Colonic mucosa (tissue), 4 donors: Measurements from ENCODE around the gene CCNY. TPM values are rescaled to one million over a fixed set of nuclear protein-coding genes. Genes with fewer than 3 reads are reported as not detected.
"Not testable (repeated sequence)": the region's sequence is repeated elsewhere in the genome, so short reads cannot be mapped to it uniquely, and the experiment has no call there.

Experiments
- DNase-seq: peaks from one replicate; pipeline ENCODE4 v3.0.0-alpha.2; 2020
- H3K27ac ChIP-seq: fragments of 200-600 bp; one replicate; pipeline ENCODE4 v1.8.0; 2021
- H3K27me3 ChIP-seq: fragments of 200-600 bp; one replicate; pipeline ENCODE4 v1.8.0; 2021
- H3K36me3 ChIP-seq: fragments of 200-600 bp; one replicate; pipeline ENCODE4 v1.8.0; 2021
- H3K4me1 ChIP-seq: fragments of 200-600 bp; one replicate; pipeline ENCODE4 v1.8.0; 2021; ENCODE audit warnings: mild to moderate bottlenecking
- H3K4me3 ChIP-seq: fragments of 200-600 bp; one replicate; pipeline ENCODE4 v1.8.0; 2021
- H3K9ac ChIP-seq, 2 donors: one replicate each; pipeline ENCODE4 v1.7.0; 2013; ENCODE audit warnings: control low read depth in 2 of 2, low read depth in 2 of 2, low read length in 2 of 2
- H3K9me3 ChIP-seq: fragments of 200-600 bp; one replicate; pipeline ENCODE4 v1.8.0; 2021
- CTCF ChIP-seq: fragments of 200-600 bp; IDR thresholded peaks from one replicate; pipeline ENCODE4 v1.8.0; 2022; ENCODE audit warnings: antibody characterized with exemption, mild to moderate bottlenecking
- intact Hi-C: fragments of 100-400 bp; cut with DNase I; formaldehyde crosslinking; loops from one replicate; pipeline ENCODE4 v1.14.1; 2022
- total RNA-seq, 2 donors: library from RNA; stranded (reverse); fragmentation: NEBNext Ultra II Directional in 1 of 2; extraction: Animal tissue kit (Norgen Biotek cat#: 25700) in 1 of 2; gene quantifications; one replicate each; pipeline ENCODE4 v1.2.1, GENCODE V29; 2021
- donor health status: healthy.
- donor health status: DM: no; HTN: no; CAD: no.
- donor health status: DM: no; HTN: no; CAD: no.

The CCNY gene
- total RNA-seq, 2 donors from 2014 or later: 43.5 to 68.6 TPM

- no peak for TF ChIP-seq CTCF
- Histone ChIP-seq H3K36me3 (no peaks in the 10 kb centered on the region), H3K9ac (no peak overlapping the region), H3K27ac (no peak overlapping the region), H3K9me3 (no peaks in the 10 kb centered on the region), H3K27me3 (no peaks in the 10 kb centered on the region), H3K4me1 (no peaks in the 10 kb centered on the region), H3K4me3 (no peak overlapping the region)
- no peak for DNase-seq
- intact Hi-C loops: no loop called here
Observed at GRCh38 chr10:35352097-35352496, 15.8 kb downstream of the CCNY start.

GRCh38 chr10:35352512-35352911 is 16.2 kb downstream of the CCNY start:
- H3K9ac ChIP-seq: no peak overlapping the region
- no peak overlapping the region for H3K4me3 ChIP-seq
- H3K27me3 ChIP-seq: no peaks in the 10 kb centered on the region
- DNase-seq: no peak
- H3K27ac ChIP-seq: no peak overlapping the region
- no peak for TF ChIP-seq CTCF
- no peaks in the 10 kb centered on the region for H3K9me3 ChIP-seq
- H3K4me1 ChIP-seq: no peaks in the 10 kb centered on the region
- intact Hi-C loops: no loop called here
- H3K36me3 ChIP-seq: no peaks in the 10 kb centered on the region

GRCh38 chr10:35353395-35353794 is 17.1 kb downstream of the CCNY start:
- Histone ChIP-seq H3K27ac (no peak overlapping the region), H3K36me3 (no peaks in the 10 kb centered on the region), H3K4me1 (no peaks in the 10 kb centered on the region), H3K9ac (no peak overlapping the region), H3K27me3 (no peaks in the 10 kb centered on the region), H3K4me3 (no peak overlapping the region), H3K9me3 (no peaks in the 10 kb centered on the region)
- intact Hi-C loops: no loop called here
- no peak for TF ChIP-seq CTCF
- no peak for DNase-seq

GRCh38 chr10:35353805-35354204 is 17.5 kb downstream of the CCNY start:
- H3K4me3 ChIP-seq: no peak overlapping the region
- H3K9ac ChIP-seq: no peak overlapping the region
- no peak for TF ChIP-seq CTCF
- H3K27me3 ChIP-seq: no peaks in the 10 kb centered on the region
- intact Hi-C loops: no loop called here
- no peaks in the 10 kb centered on the region for H3K4me1 ChIP-seq
- no peak overlapping the region for H3K27ac ChIP-seq
- no peak for DNase-seq
- no peaks in the 10 kb centered on the region for H3K9me3 ChIP-seq
- no peaks in the 10 kb centered on the region for H3K36me3 ChIP-seq

GRCh38 chr10:35354257-35354656 is 17.9 kb downstream of the CCNY start:
- H3K9ac ChIP-seq, H3K36me3 ChIP-seq, H3K9me3 ChIP-seq, intact Hi-C loops, DNase-seq, H3K4me1 ChIP-seq, H3K27ac ChIP-seq, H3K27me3 ChIP-seq, H3K4me3 ChIP-seq: not testable (repeated sequence)

- H3K27me3 ChIP-seq: no peaks in the 10 kb centered on the region
- no peaks in the 10 kb centered on the region for H3K36me3 ChIP-seq
- DNase-seq: no peak
- TF ChIP-seq CTCF: no peak
- no peaks in the 10 kb centered on the region for H3K9me3 ChIP-seq
- H3K4me3 ChIP-seq: no peak overlapping the region
- intact Hi-C loops: no loop called here
- H3K9ac ChIP-seq: no peak overlapping the region
- H3K27ac ChIP-seq: no peak overlapping the region
- no peaks in the 10 kb centered on the region for H3K4me1 ChIP-seq
Observed at GRCh38 chr10:35355971-35356724, 19.8 kb downstream of the CCNY start.
